Neural cell (in vitro differentiated cells): ENCODE results near the gene EXD3. TPM values are rescaled to one million over a fixed set of nuclear protein-coding genes. Genes with fewer than 3 reads are reported as not detected.

ENCODE experiments used
- H2AFZ ChIP-seq: fragments of 200-600, 300-800 bp; sonication (generic), shearing (Covaris generic); 2 replicates; pipeline ENCODE4 v1.6.0; 2014; ENCODE audit warnings: low read depth, mild to moderate bottlenecking, antibody characterized with exemption, low read length, moderate library complexity
- H3F3A ChIP-seq: fragments of 200-600 bp; shearing (Covaris generic); 2 replicates; pipeline ENCODE4 v1.6.1; 2016; ENCODE audit warnings: mild to moderate bottlenecking, moderate library complexity, mixed read lengths, antibody characterized with exemption, low read length; ENCODE audit not compliant: insufficient read depth, poor library complexity, severe bottlenecking
- H3K27ac ChIP-seq: fragments of 200-600, 300-800 bp; sonication (generic), shearing (Covaris generic); 2 replicates; pipeline ENCODE4 v1.5.1; 2014; ENCODE audit warnings: mild to moderate bottlenecking, low read length, moderate library complexity
- H3K27me3 ChIP-seq: fragments of 300-800, 200-600 bp; sonication (generic), shearing (Covaris generic); 2 replicates; pipeline ENCODE4 v1.6.0; 2014; ENCODE audit warnings: mild to moderate bottlenecking, low read depth, low read length, moderate library complexity; ENCODE audit not compliant: insufficient read depth
- H3K36me3 ChIP-seq: fragments of 300-800, 200-600 bp; sonication (generic), shearing (Covaris generic); 2 replicates; pipeline ENCODE4 v1.5.1; 2014; ENCODE audit warnings: mild to moderate bottlenecking, antibody characterized with exemption, low read length, moderate library complexity; ENCODE audit not compliant: insufficient read depth
- H3K4me2 ChIP-seq: fragments of 300-800, 200-600 bp; sonication (generic), shearing (Covaris generic); 2 replicates; pipeline ENCODE4 v1.6.0; 2014; ENCODE audit warnings: mild to moderate bottlenecking, low read length
- H3K4me3 ChIP-seq: fragments of 300-800, 200-600 bp; sonication (generic), shearing (Covaris generic); 2 replicates; pipeline ENCODE4 v1.5.1; 2014; ENCODE audit warnings: mild to moderate bottlenecking, low read length, moderate library complexity
- H3K79me2 ChIP-seq: fragments of 200-600 bp; shearing (Covaris generic); replicated peaks from 2 replicates; pipeline ENCODE4 v1.6.0; 2014; ENCODE audit warnings: mild to moderate bottlenecking, low read length, moderate library complexity; ENCODE audit not compliant: insufficient read depth
- H3K9ac ChIP-seq: fragments of 300-800, 200-600 bp; sonication (generic), shearing (Covaris generic); 2 replicates; pipeline ENCODE4 v1.6.1; 2016; ENCODE audit warnings: mild to moderate bottlenecking, low read length, mixed read lengths
- H3K9me2 ChIP-seq: fragments of 200-600 bp; shearing (Covaris generic); 2 replicates; pipeline ENCODE4 v1.6.1; 2016; ENCODE audit warnings: mild to moderate bottlenecking, low read length, mixed read lengths; ENCODE audit not compliant: insufficient read depth
- H3K9me3 ChIP-seq: fragments of 200-600, 300-800 bp; sonication (generic), shearing (Covaris generic); 2 replicates; pipeline ENCODE4 v1.6.1; 2016; ENCODE audit warnings: mild to moderate bottlenecking, mixed run types, low read length, moderate library complexity, mixed read lengths
- H4K20me1 ChIP-seq: fragments of 200-600 bp; shearing (Covaris generic); 2 replicates; pipeline ENCODE4 v1.6.1; 2016; ENCODE audit warnings: mild to moderate bottlenecking, mixed run types; ENCODE audit not compliant: insufficient read depth
- EP300 ChIP-seq: fragments of 450-650 bp; conservative IDR thresholded peaks from 2 replicates; pipeline ENCODE4 v1.6.1; 2014; ENCODE audit warnings: antibody characterized with exemption, mild to moderate bottlenecking, moderate library complexity; ENCODE audit not compliant: poor library complexity, severe bottlenecking
- EZH2 ChIP-seq: fragments of 200-600, 300-800 bp; shearing (Covaris generic), sonication (generic); IDR thresholded peaks from 2 replicates; pipeline ENCODE4 v1.6.1; 2014; ENCODE audit warnings: antibody characterized with exemption, low read length, borderline replicate concordance, mild to moderate bottlenecking; ENCODE audit not compliant: insufficient read depth, poor library complexity, severe bottlenecking
- MXI1 ChIP-seq: fragments of 450-650 bp; conservative IDR thresholded peaks from 2 replicates; pipeline ENCODE4 v1.6.1; 2014; ENCODE audit warnings: antibody characterized with exemption, mild to moderate bottlenecking; ENCODE audit not compliant: poor library complexity, severe bottlenecking
- POLR2AphosphoS5 ChIP-seq: IDR thresholded peaks from 2 replicates; pipeline ENCODE4 v1.6.1; 2012
- RAD21 ChIP-seq: fragments of 450-650 bp; conservative IDR thresholded peaks from 2 replicates; pipeline ENCODE4 v1.6.1; 2014; ENCODE audit warnings: antibody characterized with exemption, mild to moderate bottlenecking, moderate library complexity
- SMC3 ChIP-seq: fragments of 450-650 bp; conservative IDR thresholded peaks from 2 replicates; pipeline ENCODE4 v1.6.1; 2014; ENCODE audit warnings: antibody characterized with exemption, mild to moderate bottlenecking, moderate library complexity; ENCODE audit not compliant: poor library complexity
- TAF1 ChIP-seq: IDR thresholded peaks from 2 replicates; pipeline ENCODE4 v1.6.1; 2012; ENCODE audit warnings: low read depth
- polyA plus RNA-seq: library from polyadenylated mRNA; depleted of rRNA; stranded (reverse); fragments of >200 nt; gene quantifications from 2 replicates; pipeline ENCODE4 v1.2.3, GENCODE V29; 2014
- TF ChIP-seq, protein P1 (sequence below): IDR thresholded peaks from 2 replicates; pipeline ENCODE4 v1.6.1; 2012; ENCODE audit warnings: borderline replicate concordance
- TF ChIP-seq, protein P2 (sequence below): fragments of 450-650 bp; IDR thresholded peaks from 2 replicates; pipeline ENCODE4 v1.5.1; 2014; ENCODE audit warnings: antibody characterized with exemption, mild to moderate bottlenecking, moderate library complexity; ENCODE audit not compliant: poor library complexity, severe bottlenecking

EXD3 gene
- polyA plus RNA-seq, 1 donor from 2014 or later: 32.9 TPM

DNA sequence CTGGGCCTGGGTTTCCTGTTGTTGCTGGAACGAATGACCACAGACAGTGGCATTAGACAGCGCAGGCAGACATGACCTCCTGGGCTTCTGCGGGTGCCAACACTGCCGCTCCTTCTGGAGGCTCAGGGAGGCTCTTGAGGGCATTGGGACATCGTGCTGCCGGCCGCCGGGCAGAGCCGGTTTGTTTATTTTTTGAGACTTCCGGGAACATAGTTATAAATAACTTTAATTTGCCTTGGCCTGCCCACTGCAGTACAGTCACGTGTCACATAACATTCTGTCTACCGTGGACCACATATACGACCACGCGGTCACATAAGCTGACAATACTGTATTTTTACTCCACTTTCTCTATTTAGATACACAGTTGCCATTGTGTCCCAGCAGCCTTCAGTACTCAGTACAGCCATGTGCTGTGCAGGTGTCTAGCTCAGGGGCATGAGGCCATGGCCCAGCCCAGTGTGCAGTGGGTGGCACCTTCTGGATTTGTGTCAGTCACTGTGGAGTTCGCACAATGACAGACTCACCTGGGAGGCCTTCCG is 153.7 kb downstream of the EXD3 start:
- H3K27ac ChIP-seq: no peak overlapping the region
- H3K27me3 ChIP-seq: no peaks in the 10 kb centered on the region
- no peak overlapping the region for H3K9ac ChIP-seq
- no peaks in the 10 kb centered on the region for H4K20me1 ChIP-seq
- no peaks in the 10 kb centered on the region for H3K9me3 ChIP-seq
- H3K79me2 ChIP-seq: no peaks in the 10 kb centered on the region
- no peak overlapping the region for H2AFZ ChIP-seq
- no peak overlapping the region for H3K4me2 ChIP-seq
- TF ChIP-seq EP300: no peak
- no peak for TF ChIP-seq RAD21
- no peak for TF ChIP-seq EZH2
- TF ChIP-seq, protein P1, sequence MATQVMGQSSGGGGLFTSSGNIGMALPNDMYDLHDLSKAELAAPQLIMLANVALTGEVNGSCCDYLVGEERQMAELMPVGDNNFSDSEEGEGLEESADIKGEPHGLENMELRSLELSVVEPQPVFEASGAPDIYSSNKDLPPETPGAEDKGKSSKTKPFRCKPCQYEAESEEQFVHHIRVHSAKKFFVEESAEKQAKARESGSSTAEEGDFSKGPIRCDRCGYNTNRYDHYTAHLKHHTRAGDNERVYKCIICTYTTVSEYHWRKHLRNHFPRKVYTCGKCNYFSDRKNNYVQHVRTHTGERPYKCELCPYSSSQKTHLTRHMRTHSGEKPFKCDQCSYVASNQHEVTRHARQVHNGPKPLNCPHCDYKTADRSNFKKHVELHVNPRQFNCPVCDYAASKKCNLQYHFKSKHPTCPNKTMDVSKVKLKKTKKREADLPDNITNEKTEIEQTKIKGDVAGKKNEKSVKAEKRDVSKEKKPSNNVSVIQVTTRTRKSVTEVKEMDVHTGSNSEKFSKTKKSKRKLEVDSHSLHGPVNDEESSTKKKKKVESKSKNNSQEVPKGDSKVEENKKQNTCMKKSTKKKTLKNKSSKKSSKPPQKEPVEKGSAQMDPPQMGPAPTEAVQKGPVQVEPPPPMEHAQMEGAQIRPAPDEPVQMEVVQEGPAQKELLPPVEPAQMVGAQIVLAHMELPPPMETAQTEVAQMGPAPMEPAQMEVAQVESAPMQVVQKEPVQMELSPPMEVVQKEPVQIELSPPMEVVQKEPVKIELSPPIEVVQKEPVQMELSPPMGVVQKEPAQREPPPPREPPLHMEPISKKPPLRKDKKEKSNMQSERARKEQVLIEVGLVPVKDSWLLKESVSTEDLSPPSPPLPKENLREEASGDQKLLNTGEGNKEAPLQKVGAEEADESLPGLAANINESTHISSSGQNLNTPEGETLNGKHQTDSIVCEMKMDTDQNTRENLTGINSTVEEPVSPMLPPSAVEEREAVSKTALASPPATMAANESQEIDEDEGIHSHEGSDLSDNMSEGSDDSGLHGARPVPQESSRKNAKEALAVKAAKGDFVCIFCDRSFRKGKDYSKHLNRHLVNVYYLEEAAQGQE: no peak
- no peak for TF ChIP-seq POLR2AphosphoS5
- TF ChIP-seq, protein P2, sequence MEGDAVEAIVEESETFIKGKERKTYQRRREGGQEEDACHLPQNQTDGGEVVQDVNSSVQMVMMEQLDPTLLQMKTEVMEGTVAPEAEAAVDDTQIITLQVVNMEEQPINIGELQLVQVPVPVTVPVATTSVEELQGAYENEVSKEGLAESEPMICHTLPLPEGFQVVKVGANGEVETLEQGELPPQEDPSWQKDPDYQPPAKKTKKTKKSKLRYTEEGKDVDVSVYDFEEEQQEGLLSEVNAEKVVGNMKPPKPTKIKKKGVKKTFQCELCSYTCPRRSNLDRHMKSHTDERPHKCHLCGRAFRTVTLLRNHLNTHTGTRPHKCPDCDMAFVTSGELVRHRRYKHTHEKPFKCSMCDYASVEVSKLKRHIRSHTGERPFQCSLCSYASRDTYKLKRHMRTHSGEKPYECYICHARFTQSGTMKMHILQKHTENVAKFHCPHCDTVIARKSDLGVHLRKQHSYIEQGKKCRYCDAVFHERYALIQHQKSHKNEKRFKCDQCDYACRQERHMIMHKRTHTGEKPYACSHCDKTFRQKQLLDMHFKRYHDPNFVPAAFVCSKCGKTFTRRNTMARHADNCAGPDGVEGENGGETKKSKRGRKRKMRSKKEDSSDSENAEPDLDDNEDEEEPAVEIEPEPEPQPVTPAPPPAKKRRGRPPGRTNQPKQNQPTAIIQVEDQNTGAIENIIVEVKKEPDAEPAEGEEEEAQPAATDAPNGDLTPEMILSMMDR: no peak
- TF ChIP-seq SMC3: no peak
- no peak for TF ChIP-seq TAF1
- TF ChIP-seq MXI1: no peak
- H3K9me2 ChIP-seq: no peaks in the 10 kb centered on the region
- no peak overlapping the region for H3K4me3 ChIP-seq
- no peaks in the 10 kb centered on the region for H3F3A ChIP-seq
- peaks cover 7% of the 10 kb centered on the region for H3K36me3 ChIP-seq

DNA sequence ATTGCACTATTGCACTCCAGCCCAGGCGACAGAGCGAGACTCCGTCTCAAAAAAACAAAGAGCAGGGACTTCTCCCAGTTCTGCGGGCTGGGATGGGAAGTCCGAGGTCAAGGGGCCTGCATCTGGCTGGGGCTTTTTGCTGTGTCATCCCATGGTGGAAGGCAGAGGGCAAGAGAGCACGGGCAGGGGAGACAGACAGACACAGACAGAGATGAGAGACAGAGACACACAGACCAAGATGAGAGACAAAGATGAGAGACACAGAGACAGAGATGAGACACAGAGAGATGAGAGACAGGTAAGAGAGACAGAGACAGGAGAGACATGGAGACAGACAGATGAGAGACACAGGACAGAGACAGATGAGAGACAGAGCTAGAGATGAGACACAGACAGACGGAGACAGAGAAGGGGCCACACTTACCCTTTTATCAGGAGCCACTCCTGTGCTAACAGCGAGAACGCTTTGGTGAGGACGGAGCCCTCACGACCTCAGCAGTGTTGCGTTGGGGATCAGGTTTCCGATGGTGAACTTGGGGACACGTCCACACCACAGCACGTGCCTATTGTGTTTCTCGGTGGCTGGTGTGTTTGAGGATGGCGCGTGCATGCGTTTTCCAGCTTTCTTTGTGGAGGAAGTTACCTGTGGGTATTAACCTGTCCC is 154.3 kb downstream of the EXD3 start:
- H3K79me2 ChIP-seq: no peaks in the 10 kb centered on the region
- H3K9me2 ChIP-seq: no peaks in the 10 kb centered on the region
- no peak overlapping the region for H3K4me3 ChIP-seq
- H4K20me1 ChIP-seq: no peaks in the 10 kb centered on the region
- no peaks in the 10 kb centered on the region for H3F3A ChIP-seq
- no peaks in the 10 kb centered on the region for H3K27me3 ChIP-seq
- H3K27ac ChIP-seq: no peak overlapping the region
- no peak for TF ChIP-seq RAD21
- TF ChIP-seq, protein P1: no peak
- no peak for TF ChIP-seq POLR2AphosphoS5
- TF ChIP-seq EZH2: no peak
- TF ChIP-seq, protein P2: no peak
- TF ChIP-seq TAF1: no peak
- TF ChIP-seq EP300: no peak
- TF ChIP-seq SMC3: no peak
- no peak for TF ChIP-seq MXI1
- H3K9ac ChIP-seq: no peak overlapping the region
- no peak overlapping the region for H3K4me2 ChIP-seq
- H3K36me3 ChIP-seq: peaks cover 7% of the 10 kb centered on the region
- H3K9me3 ChIP-seq: no peaks in the 10 kb centered on the region
- no peak overlapping the region for H2AFZ ChIP-seq
